WERI-Rb-1 (cell line): Measurements from ENCODE around the gene SLC48A1.

Experiments
- DNase-seq: peaks from one replicate; pipeline ENCODE4 v3.0.0-alpha.2; 2020
- H3K27ac ChIP-seq: fragments of 250-450 bp; sonication (Bioruptor Pico); 2 replicates; pipeline ENCODE4 v1.5.1; 2020; ENCODE audit warnings: mild to moderate bottlenecking, moderate library complexity
- H3K27me3 ChIP-seq: fragments of 250-450 bp; sonication (Bioruptor Pico); 2 replicates; pipeline ENCODE4 v1.5.1; 2021; ENCODE audit warnings: mild to moderate bottlenecking, low read depth, moderate library complexity; ENCODE audit not compliant: insufficient read depth, severe bottlenecking
- H3K36me3 ChIP-seq: fragments of 250-450 bp; sonication (Bioruptor Pico); 2 replicates; pipeline ENCODE4 v1.5.1; 2020; ENCODE audit warnings: mild to moderate bottlenecking, moderate library complexity
- H3K4me3 ChIP-seq: 2 replicates; pipeline ENCODE4 v1.5.1; 2011; ENCODE audit warnings: low read depth, mild to moderate bottlenecking, control low read depth, low read length
- H3K9me3 ChIP-seq: fragments of 250-450 bp; sonication (Bioruptor Pico); 2 replicates; pipeline ENCODE4 v1.5.1; 2021; ENCODE audit warnings: mild to moderate bottlenecking, moderate library complexity; ENCODE audit not compliant: severe bottlenecking
- CTCF ChIP-seq: IDR thresholded peaks from 2 replicates; pipeline ENCODE4 v1.5.1; 2011; ENCODE audit warnings: low read depth, mild to moderate bottlenecking, control low read depth, inconsistent platforms, low read length

SLC48A1 gene

GRCh38 chr12:47801170-47801903 is 28.3 kb downstream of the SLC48A1 start:
- Histone ChIP-seq H3K9me3 (no peaks in the 10 kb centered on the region), H3K27ac (no peak overlapping the region), H3K27me3 (no peaks in the 10 kb centered on the region), H3K4me3 (no peak overlapping the region), H3K36me3 (no peaks in the 10 kb centered on the region; the same call in 1 of the 2 replicates)
- no peak for TF ChIP-seq CTCF
- no peak for DNase-seq

GRCh38 chr12:47801904-47802246 is 28.8 kb downstream of the SLC48A1 start:
- Histone ChIP-seq H3K36me3 (no peaks in the 10 kb centered on the region; the same call in 1 of the 2 replicates), H3K27ac (no peak overlapping the region)
- TF ChIP-seq CTCF: no peak

GRCh38 chr12:47802312-47802711 is 29.3 kb downstream of the SLC48A1 start:
- TF ChIP-seq CTCF: peak; percentile 57
- no peak for DNase-seq
- no peak overlapping the region for H3K4me3 ChIP-seq
- no peaks in the 10 kb centered on the region; the same call in 1 of the 2 replicates for H3K36me3 ChIP-seq
- no peak overlapping the region for H3K27ac ChIP-seq
- no peaks in the 10 kb centered on the region for H3K27me3 ChIP-seq
- no peaks in the 10 kb centered on the region for H3K9me3 ChIP-seq

More at GRCh38 chr12:47801904-47802246, 28.8 kb downstream of the SLC48A1 start:
- Histone ChIP-seq H3K27me3 (no peaks in the 10 kb centered on the region), H3K4me3 (no peak overlapping the region), H3K9me3 (no peaks in the 10 kb centered on the region)
- DNase-seq: no peak

- H3K9me3 ChIP-seq: no peaks in the 10 kb centered on the region
- H3K27ac ChIP-seq: no peak overlapping the region
- no peak overlapping the region for H3K4me3 ChIP-seq
- TF ChIP-seq CTCF: no peak
- H3K36me3 ChIP-seq: no peaks in the 10 kb centered on the region
- H3K27me3 ChIP-seq: no peaks in the 10 kb centered on the region
- DNase-seq: no peak
These were observed 30.3 kb downstream of the SLC48A1 start for GRCh38 chr12:47803191-47803875.

- H3K27ac ChIP-seq: no peak overlapping the region
- H3K4me3 ChIP-seq: no peak overlapping the region
- no peaks in the 10 kb centered on the region for H3K27me3 ChIP-seq
- TF ChIP-seq CTCF: no peak
- H3K36me3 ChIP-seq: no peaks in the 10 kb centered on the region
- DNase-seq: no peak
- no peaks in the 10 kb centered on the region for H3K9me3 ChIP-seq
These were observed 31.1 kb downstream of the SLC48A1 start for GRCh38 chr12:47804171-47804570.

GRCh38 chr12:47805417-47805816 is 32.4 kb downstream of the SLC48A1 start:
- Histone ChIP-seq H3K27ac (no peak overlapping the region), H3K4me3 (no peak overlapping the region), H3K36me3 (no peaks in the 10 kb centered on the region), H3K27me3 (no peaks in the 10 kb centered on the region), H3K9me3 (no peaks in the 10 kb centered on the region)
- no peak for DNase-seq
- TF ChIP-seq CTCF: no peak
